ENCODE results near the gene CARD10. TPM values are rescaled to one million over a fixed set of nuclear protein-coding genes. Genes with fewer than 3 reads are reported as not detected.

The CARD10 gene
- total and polyA plus RNA-seq, 2 of the 13 experiments (the other 11 are each of a cell fraction or from before 2014, with no cell fraction given) = 35.2 to 55.8 TPM

- no peak for TF ChIP-seq TRIM22 (IDR thresholded peaks at IDR 0.05)
- peak; percentile 68 for TF ChIP-seq ZFX (CRISPR knock-in tag; IDR thresholded peaks at IDR 0.05; ENCODE audit: low read depth)
- TF ChIP-seq NR3C1 (CRISPR knock-in tag; IDR thresholded peaks at IDR 0.05) = no peak
- peak; percentile 83; the same call in 1 of the 2 replicates for TF ChIP-seq ZC3H13 (CRISPR knock-in tag; IDR thresholded peaks at IDR 0.05)
- no peak for TF ChIP-seq RORA (CRISPR knock-in tag; IDR thresholded peaks at IDR 0.05)
- no peak; the same call in 1 of the 2 replicates for TF ChIP-seq ZNF780A (CRISPR knock-in tag; IDR thresholded peaks at IDR 0.05)
- TF ChIP-seq SRSF4 (IDR thresholded peaks at IDR 0.05; ENCODE audit: low read depth, low read length, poor library complexity, severe bottlenecking) = no peak
- TF ChIP-seq MAFG (CRISPR knock-in tag; IDR thresholded peaks at IDR 0.05) = no peak
- no peak for TF ChIP-seq ZNF510 (CRISPR knock-in tag; IDR thresholded peaks at IDR 0.05; ENCODE audit: low read depth)
- TF ChIP-seq SMARCE1 (IDR thresholded peaks at IDR 0.05; ENCODE audit: borderline replicate concordance) = no peak
- no peak for TF ChIP-seq ZNF550 (CRISPR knock-in tag; IDR thresholded peaks at IDR 0.05; ENCODE audit: borderline replicate concordance)
- TF ChIP-seq, protein P1, sequence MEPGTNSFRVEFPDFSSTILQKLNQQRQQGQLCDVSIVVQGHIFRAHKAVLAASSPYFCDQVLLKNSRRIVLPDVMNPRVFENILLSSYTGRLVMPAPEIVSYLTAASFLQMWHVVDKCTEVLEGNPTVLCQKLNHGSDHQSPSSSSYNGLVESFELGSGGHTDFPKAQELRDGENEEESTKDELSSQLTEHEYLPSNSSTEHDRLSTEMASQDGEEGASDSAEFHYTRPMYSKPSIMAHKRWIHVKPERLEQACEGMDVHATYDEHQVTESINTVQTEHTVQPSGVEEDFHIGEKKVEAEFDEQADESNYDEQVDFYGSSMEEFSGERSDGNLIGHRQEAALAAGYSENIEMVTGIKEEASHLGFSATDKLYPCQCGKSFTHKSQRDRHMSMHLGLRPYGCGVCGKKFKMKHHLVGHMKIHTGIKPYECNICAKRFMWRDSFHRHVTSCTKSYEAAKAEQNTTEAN (CRISPR knock-in tag; conservative IDR thresholded peaks at IDR 0.05) = no peak
- TF ChIP-seq REST (IDR thresholded peaks at IDR 0.05; ENCODE audit: borderline replicate concordance in 1 of 2, low read depth in 1 of 2, low read length in 2 of 2) = peak in 1 of 2 experiments; percentile 70; a peak in 2 of 4 replicates
- TF ChIP-seq ZNF543 (CRISPR knock-in tag; IDR thresholded peaks at IDR 0.05) = peak; percentile 97
- peak; percentile 66; the same call in 1 of the 2 replicates for TF ChIP-seq ZNF160 (CRISPR knock-in tag; IDR thresholded peaks at IDR 0.05)
- TF ChIP-seq GFI1 (CRISPR knock-in tag; IDR thresholded peaks at IDR 0.05; ENCODE audit: borderline replicate concordance) = peak; percentile 78
- TF ChIP-seq ZSCAN29 (CRISPR knock-in tag; conservative IDR thresholded peaks at IDR 0.05) = no peak
- peak; percentile 88 for TF ChIP-seq HOXA3 (CRISPR knock-in tag; IDR thresholded peaks at IDR 0.05)
- TF ChIP-seq NPAS2 (CRISPR knock-in tag; IDR thresholded peaks at IDR 0.05; ENCODE audit: borderline replicate concordance) = 0 out of 2 replicates have a peak, but pooled peaks have one; percentile 13
- TF ChIP-seq ZFP36L2 (CRISPR knock-in tag; IDR thresholded peaks at IDR 0.05) = no peak
- no peak for TF ChIP-seq ISX (CRISPR knock-in tag; conservative IDR thresholded peaks at IDR 0.05)
- TF ChIP-seq HNF4G (IDR thresholded peaks at IDR 0.05; ENCODE audit: borderline replicate concordance, low read depth, low read length) = peak; percentile 99
- TF ChIP-seq HNF4G (CRISPR knock-in tag; IDR thresholded peaks at IDR 0.05; ENCODE audit: borderline replicate concordance, low read depth) = peak; percentile 98
- TF ChIP-seq SMAD1 (CRISPR knock-in tag; IDR thresholded peaks at IDR 0.05; ENCODE audit: borderline replicate concordance, low read depth) = peak; percentile 97; the same call in 1 of the 2 replicates
- peak; percentile 57 for TF ChIP-seq ZNF335 (CRISPR knock-in tag; IDR thresholded peaks at IDR 0.05)
Observed at GRCh38 chr22:37545703-37546436, 26.7 kb upstream of the CARD10 start (continued).

Data from HepG2 (cell line).